HG03342 (cell line): ENCODE results near the gene DTNBP1.

Experiments used
- ATAC-seq: cut with Tn5 transposase; IDR thresholded peaks from one replicate; pipeline ENCODE4 v1.9.1; 2021; ENCODE audit warnings: mild to moderate bottlenecking, moderate library complexity; ENCODE audit not compliant: unreplicated experiment

DTNBP1 gene

DNA sequence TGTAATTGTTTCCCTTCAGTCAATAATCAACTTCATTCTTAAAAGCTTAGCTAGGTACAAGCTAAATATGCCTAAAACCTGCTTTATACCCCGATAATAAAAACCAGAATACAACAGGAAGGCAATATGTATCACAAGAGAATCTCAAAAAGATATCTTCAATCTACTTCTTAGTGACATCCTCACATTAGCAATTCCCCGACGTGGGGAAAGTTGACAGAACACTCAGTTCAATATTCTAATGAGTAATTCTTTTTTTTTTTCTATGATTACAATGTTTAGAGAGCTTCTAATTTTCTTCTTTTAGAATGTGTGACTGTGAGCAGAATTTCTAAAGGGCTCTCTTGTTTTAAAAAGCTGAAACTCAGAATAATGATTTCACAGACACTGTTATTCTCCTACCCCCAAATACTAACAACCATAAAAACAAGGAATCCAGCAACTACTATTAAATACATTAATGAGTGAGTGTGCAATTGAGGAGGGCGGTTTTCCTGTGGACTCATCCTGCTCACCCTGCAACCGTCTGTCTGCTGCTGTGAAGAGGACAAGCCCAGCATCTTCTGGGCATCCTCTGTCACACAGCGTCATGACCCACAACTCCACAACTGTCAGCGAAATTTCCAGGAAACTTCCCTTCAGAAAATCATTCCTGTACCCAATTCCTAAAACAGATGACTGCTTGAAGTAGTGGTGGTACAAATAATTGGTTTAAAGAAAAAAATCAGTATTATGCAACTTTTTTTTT is 68.1 kb downstream of the DTNBP1 start:
- ATAC-seq, result no peak

DNA sequence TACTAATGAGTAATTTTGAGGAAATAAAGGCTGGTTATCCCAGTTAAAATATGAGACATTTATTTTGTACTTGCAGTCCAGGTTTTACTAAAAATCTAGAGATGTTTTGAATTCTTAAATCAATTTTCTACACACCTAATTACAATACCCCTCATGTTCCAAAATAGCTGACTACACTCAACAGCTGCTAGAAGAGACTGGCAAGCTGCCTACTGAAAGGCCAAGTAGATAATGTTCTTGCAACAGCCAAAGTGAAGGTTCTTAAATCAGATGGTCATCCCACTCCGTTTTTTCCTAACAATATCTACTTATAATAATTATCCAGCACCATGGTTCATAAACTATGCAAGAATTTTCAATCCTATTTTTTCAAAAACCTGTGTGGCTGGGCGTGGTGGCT is 69.0 kb downstream of the DTNBP1 start:
- ATAC-seq, result no peak

DNA sequence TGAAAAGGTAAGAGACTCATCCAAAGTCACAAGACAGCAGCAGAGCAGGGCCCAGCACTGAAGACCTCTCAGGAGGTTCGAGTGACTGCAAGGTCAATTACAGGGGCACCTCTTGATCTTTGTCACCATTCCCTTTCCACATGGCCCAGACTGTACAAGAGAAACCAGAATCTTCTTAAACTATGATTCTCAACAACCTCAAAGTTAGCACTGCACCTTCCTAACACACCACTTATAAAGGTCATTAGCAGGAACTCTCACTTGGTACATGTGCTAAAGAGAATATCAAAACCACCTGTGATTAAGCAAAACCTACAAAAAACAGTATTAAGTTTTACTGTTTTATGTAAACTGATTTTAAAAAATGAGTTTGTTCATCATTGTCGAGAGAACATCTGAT is 70.2 kb downstream of the DTNBP1 start:
- ATAC-seq, result no peak

DNA sequence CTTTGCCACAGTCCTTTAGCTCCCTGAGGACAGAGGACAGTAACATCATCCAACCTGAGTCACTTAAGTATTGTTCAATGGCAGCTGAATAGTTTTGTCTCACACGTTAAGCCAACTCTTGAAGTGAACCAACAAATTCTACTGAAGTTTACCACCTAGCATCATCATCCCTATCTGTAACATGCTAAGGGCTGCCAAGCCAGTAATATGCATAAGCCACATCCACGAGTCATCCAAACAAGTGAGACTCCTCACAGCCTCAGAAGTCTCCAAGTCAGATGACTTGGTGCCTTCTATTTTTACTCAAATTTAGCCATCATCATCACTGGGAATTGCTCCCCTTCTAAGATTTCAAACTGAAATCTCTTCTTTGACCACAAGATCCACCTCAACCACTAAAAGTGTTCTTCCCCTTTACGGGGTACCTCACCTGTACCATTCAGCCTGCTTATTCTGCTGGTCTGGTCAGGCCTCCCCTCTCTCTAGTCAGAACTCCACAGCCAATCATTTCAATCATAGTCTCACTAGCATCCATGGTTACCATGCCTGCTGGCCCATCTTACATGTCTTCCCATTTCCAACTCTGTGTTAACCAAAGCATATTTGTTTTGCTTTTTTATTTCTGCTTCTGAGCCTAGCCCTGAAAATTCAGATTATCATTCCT is 73.7 kb downstream of the DTNBP1 start:
- ATAC-seq, result no peak

DNA sequence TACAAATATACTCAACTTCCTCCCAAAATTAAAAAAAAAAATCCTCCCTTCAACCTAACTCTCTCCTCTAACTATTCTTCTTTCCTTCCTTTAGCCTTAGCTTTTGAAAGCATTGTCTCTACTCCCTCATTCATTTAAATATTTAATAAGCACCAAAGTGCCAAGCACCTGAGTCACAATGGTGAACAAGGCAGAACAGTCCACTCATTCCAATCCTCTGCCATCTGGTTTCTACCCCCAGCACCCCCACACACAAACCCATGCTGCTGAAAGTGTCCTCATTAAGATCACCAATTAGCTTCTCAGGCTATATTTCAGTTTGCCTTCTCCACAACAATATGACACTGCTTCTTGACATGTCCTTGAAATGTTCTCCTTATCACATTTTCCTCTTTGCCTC is 76.3 kb downstream of the DTNBP1 start:
- ATAC-seq, result no peak

DNA sequence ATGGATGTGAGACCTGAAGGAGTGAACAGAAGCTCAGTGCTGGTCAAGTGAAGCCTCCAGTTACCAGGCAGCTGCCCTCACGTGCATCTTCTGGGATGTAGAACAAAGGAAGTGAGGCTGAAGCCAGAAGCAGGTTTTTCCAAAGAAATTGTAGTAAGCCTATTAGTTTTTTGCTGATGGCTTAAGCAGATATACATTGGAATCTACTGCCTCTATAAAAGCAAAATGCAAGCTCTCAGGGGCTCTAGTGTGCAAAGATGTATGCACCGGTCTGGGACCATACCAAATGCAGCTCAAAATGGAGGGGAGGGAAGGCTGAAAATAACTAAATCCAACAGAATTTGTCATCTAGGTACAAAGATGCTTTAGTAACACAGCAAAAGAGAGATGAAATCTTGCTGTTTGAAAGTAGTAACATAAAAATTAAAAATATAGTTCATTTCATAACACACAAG is 77.0 kb downstream of the DTNBP1 start:
- no peak for ATAC-seq

DNA sequence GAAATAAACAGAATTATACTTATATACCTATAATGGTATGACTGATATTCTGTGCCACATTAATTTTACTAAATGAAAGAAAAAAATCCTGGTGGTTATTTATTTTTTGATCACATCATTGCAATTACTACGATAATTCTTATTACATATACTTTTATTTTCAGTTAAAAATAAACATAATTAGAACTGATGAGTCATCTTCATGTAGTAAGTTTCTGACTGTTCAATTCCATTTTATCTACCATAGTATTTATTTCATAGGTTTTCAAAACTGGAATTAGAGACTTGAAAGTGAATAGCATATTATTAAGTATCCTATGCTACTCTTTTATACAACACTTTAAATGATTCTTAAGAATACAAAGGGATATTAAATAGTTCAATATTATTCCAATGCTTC is 80.3 kb downstream of the DTNBP1 start:
- no peak for ATAC-seq

DNA sequence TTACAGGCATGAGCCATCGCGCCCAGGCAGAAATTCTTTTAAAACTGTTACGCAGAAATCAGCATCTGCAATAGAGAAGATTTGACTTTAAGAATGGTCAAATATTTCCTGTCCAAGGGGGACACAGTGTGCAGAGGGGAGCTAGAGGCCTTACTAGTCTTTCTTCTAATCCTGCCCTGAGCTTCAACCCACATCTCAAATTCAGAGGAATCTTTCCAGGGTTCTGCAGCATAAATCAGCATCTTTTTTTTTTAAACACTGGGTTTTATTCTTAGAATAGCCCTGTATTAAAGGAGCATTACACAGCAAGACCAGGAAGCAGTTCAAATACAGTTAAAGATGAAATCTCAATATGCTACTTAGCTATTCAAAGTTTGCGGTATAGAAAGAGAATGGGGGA is 81.1 kb downstream of the DTNBP1 start:
- ATAC-seq, result no peak

DNA sequence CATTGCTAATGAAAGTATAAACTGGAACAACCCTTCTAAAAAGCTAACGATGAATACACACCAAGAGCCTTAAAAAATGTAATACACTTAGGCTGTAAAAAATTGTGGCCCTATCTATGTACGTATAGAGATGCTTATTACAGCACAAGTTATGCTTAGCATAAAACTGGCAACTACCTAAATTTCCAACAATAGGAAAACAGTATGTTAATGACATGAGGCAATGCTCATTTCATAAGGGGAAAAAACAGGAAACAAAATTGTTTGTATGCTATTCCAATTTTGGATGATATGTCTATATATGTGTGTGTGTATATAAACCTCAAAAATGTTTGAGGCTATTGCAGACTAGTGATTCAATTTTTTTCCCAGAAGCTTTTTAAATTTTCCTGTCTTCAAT is 82.5 kb downstream of the DTNBP1 start:
- ATAC-seq, result no peak

DNA sequence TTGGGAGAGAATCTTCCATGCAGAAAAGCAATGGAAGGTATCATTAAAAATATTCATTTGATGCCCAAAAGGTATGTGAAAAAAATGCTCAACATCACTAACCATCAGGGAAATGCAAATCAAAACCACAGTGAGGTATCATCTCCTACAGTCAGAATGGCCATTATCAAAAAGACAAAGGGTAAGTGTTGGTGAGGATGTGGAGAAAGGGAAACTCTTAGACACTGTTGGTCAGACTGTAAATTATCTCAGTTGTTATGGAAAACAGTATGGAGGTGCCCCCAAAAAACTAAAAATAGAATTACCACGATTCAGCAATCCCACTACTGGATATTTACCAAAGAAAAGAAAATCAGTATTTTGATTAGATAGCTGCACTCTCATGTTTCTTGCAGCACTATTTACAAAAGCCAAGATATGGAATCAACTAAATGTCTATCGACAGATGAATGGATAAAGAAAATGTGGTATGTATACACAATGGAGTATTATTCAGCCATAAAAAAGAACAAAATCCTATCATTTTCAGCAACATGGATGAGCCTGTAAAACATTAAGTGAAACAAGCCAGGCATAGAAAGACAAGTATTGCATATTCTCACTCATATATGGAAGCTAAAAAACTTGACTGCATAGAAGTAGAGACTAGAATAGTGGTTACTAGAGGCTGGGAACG is 84.0 kb downstream of the DTNBP1 start:
- no peak for ATAC-seq

DNA sequence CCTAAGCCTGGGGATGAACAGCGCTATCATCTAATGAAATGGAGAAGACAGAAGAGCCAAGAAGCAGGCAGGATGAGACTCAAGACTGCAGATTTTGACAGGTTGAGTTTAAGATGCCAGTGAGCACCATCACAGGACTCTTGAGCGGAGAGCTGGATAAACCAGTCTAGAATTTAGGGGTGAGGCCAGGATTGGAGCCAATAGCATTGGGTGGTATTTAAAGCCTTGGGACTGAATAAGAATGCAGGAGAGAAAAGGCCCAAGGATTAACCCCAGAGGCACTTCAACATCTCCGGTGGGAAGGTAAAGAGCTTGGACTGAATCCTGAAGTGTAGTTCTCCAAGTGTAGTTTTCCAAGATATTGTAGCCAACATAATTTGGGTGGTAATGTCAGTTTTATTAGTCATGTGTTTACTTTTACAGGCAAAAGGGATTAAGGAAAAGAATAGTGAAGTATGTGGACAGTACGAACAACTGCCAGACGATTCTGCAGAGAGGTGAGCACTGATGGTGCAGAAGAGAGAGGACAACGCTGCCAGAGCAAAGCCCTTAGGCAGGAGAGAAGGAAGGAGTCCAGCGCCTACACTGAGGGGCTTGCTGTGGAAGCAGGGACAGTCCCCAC is 85.2 kb downstream of the DTNBP1 start:
- no peak for ATAC-seq

DNA sequence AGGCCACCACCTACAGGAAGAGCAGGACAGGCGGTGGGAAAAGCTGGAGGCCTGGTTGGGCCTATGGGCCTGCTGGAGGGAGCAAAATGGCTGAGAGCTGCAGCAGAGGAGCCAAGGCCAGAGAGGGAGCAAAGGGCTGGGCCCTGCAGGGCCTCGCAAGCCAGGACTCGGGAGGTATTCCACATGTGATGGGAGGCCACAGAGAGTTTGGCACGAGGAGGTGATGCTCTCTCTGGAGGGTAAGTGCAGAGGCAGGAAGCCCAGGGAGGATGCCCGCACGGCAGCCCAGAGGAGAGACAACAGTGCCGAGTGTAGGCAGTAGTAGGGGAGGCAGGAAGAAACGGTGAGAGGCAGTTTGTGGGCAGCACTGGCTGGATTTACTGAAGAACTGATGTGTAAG is 85.7 kb downstream of the DTNBP1 start:
- ATAC-seq, result no peak

DNA sequence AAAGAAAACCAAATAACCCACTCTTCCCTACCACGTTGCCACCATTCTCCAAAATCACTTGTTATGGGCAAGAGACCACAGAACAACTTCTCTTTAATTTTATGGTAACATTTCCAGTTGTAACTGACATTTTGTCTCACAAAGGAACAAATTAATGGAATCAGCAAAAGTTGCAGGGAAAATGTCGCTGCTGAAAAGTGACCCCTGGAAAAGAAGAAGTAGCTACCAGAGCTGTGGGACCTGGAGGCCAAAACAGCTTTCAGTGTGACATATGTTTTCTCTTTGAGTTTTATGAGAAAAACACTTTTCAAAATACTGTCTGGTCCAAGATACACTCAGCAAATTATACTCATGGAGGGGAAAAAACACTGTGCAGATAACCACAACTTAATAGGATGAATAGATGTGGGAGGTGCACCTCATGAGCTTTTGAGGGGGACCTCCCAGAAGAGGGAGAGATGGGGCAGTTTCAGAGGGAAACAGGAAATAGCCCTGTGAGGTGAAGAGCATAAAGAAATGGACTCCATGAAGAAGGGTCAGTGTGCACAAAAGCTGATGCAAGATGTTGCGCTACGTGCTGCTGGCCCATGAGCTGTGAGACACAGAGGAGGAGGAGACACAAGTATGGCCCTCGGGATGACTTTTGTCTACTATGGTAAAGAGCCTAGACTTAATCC is 87.3 kb downstream of the DTNBP1 start:
- ATAC-seq, result no peak

DNA sequence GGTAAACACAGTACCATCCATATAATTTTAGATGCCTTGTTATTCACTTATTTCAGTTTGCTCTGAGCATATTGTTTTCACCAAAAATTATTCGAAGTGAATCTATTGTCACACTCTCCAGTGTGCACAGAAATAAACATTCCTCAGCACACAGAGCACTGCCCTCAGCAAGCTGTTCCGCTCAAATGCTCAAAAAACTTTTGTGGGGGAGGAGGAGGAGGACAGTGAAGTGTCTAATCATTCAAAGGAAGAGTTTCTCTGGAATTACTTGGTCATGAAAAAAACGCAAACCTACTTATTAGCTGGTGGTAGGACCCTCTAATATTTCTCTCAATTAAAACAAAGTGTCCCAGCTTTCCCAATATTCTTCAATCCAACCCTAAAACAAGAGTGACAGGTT is 88.3 kb downstream of the DTNBP1 start:
- no peak for ATAC-seq

DNA sequence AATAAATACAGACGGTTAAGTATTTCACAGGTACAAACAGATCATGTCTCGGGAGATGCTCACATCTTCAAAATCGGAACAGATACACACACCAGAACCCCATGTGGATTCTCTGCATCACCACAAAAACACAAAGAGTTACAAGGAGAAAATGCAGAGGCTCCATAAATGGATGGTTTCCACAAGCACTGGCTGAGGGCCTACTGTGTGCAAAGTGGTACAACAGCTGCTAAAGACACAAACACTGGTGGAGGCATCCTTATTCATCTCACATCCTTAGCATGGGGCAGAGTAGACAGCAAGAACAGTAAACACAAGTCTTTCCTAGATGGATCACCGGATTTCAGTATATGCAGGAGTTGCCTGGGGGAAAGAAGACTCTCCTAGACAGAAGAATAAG is 88.8 kb downstream of the DTNBP1 start:
- ATAC-seq, result no peak

DNA sequence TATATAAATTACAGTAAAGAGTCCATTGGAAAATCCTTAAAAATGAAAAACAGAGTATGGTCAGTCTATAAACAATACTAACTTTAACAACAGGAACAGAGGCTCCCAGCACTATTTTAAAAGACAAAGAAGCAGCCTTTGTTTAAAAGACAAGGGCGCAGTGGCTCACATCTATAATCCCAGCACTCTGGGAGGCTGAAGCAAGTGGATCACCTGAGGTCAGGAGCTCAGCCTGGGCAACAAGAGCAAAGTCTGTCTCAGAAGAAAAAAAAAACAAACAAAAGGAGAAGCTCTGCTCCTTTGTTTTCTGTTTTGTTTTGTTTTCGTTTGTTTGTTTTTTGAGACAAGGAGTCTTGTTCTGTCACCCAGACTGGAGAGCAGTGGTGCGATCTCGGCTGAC is 89.4 kb downstream of the DTNBP1 start:
- ATAC-seq, result no peak

DNA sequence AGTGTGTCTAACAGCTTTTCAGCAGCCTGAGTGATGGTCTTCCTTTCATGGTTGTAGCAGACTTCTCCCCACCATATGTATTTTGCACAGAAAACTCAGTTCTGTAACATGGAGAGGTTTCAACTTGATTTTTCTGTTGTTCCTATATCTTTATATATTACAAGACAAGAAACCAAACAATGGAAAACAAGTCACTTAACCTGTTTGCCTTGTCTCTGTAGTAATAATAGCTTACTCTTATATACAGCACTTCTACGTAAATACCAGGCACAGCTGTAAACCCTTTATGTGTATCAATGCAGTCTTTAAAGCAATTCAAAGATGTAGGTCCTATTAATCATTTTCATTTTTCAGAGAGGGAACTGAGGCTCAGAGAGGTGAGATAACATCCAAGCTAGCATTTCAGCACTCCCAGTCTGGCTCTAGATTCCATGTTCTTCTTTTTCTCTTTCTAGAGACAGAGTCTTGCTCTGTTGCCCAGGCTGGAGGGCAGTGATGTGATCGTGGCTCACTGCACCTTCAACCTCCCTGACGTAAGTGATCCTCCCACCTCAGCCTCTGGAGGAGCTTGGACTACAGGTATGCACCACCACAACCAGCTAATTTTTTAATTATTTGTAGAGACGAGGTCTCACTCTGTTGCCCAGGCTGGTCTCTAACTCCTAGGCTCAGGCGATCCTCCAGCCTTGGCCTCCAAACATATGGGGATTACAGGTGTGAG is 90.4 kb downstream of the DTNBP1 start:
- ATAC-seq, result no peak

DNA sequence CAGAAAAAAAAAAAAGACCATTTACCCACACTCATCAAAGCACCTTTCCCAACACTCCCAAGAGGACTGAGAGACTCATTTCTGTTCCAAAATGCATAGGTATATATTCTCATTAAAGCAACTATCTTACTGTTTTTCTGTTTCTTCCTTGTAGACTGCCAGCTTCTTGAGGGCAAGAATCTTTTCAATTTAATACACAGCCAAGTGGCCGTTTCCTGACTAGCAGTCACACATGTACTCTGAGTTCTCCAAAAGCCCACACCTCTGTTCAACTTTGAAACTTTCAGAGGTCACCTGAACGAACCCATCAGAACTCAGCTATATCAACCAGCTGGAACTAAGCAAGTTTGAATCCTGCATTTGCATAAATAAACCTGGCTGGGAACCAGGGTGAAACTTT is 92.7 kb downstream of the DTNBP1 start:
- no peak for ATAC-seq

DNA sequence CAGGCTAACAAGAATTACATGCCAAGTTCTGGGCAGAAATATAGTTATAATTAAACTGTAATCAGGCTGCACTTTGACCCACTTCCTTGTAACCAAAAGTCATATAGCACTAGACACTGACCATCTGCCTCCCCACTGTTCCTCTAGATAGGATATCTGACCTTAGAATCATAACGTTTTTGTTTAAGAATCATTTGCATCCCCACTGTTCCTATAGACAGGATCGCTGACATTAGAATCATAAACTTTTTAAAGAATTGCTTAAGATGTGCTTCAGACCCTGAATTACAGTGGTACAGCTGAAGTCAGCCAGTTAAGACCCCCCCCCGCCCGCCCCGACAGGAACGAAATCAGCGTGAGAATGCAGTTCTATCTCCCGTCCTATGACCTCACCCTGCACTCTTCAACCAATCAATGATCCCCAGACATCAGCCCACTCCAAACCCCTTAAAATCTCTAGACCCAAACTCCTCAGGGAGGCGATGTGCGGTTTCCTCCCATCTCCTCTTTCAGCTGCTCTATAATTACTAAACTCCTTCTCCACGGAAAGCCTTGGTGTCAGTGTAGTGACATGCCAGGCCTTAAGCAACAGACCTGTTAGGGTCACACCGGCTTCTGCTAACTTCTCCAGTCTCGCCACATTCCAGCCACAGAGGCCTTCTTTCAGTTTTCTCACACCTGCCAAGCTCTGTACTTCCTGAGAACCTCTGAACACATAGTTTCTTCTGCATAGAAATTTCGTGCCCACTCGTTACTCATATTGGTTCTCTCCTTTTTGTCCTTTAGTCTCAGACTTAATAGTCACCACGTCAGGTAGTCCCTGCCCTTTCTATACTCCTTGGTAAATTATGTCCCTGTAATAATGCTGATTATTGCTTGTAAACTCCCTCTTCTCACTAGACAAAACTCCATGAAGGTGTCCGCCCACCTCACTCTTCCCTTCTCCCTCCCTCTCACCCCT is 93.5 kb downstream of the DTNBP1 start:
- no peak for ATAC-seq
